ENCODE data around the gene MINK1. TPM values are rescaled to one million over a fixed set of nuclear protein-coding genes. Genes with fewer than 3 reads are reported as not detected.

Gene MINK1
- total and polyA plus RNA-seq, 10 of the 15 experiments (the other 5 are each of a cell fraction or from before 2014, with no cell fraction given), result 0.08 to 55.6 (median 15.0) TPM

- no peak for TF ChIP-seq MLLT1 (IDR thresholded peaks at IDR 0.05)
- TF ChIP-seq SPI1 (IDR thresholded peaks at IDR 0.05; ENCODE audit: borderline replicate concordance, insufficient read depth, low read depth, low read length), result no peak
- no peak for TF ChIP-seq ETV6 (conservative IDR thresholded peaks at IDR 0.05 in 1 of 2, IDR thresholded peaks at IDR 0.05 in 1 of 2; ENCODE audit: borderline replicate concordance in 1 of 2, low read depth in 1 of 2)
- peak; percentile 22; the same call in 1 of the 2 replicates for TF ChIP-seq TAF1 (IDR thresholded peaks at IDR 0.05; ENCODE audit: borderline replicate concordance, low read depth, low read length)
- TF ChIP-seq SMC3 (IDR thresholded peaks at IDR 0.05; ENCODE audit: borderline replicate concordance, low read length), result peak; percentile 51; the same call in 1 of the 2 replicates
- no peak for TF ChIP-seq IRF3 (IDR thresholded peaks at IDR 0.05)
- no peak for TF ChIP-seq HDAC6 (IDR thresholded peaks at IDR 0.05; ENCODE audit: unreplicated experiment)
- peak; percentile 99 for TF ChIP-seq SMARCA5 (IDR thresholded peaks at IDR 0.05)
- TF ChIP-seq ATF7 (IDR thresholded peaks at IDR 0.05; ENCODE audit: low read depth), result peak; percentile 34; the same call in 1 of the 2 replicates
- TF ChIP-seq SKIL (IDR thresholded peaks at IDR 0.05; ENCODE audit: low read depth, poor library complexity, severe bottlenecking), result no peak
- TF ChIP-seq ZBTB40 (IDR thresholded peaks at IDR 0.05; ENCODE audit: borderline replicate concordance), result no peak
- no peak for TF ChIP-seq YY1 (IDR thresholded peaks at IDR 0.05; ENCODE audit: low read depth, low read length)
- TF ChIP-seq ASH2L (IDR thresholded peaks at IDR 0.05; ENCODE audit: borderline replicate concordance, low read depth), result no peak
- TF ChIP-seq HDGF (IDR thresholded peaks at IDR 0.05), result no peak
- no peak for TF ChIP-seq RELB (IDR thresholded peaks at IDR 0.05; ENCODE audit: low read depth)
- peak; percentile 40; the same call in 1 of the 2 replicates for TF ChIP-seq ZSCAN29 (IDR thresholded peaks at IDR 0.05)
- peak; percentile 57 for TF ChIP-seq MXI1 (IDR thresholded peaks at IDR 0.05; ENCODE audit: low read depth, low read length)
- 0 out of 2 replicates have a peak, but pooled peaks have one; percentile 24 for TF ChIP-seq MEF2A (IDR thresholded peaks at IDR 0.05; ENCODE audit: insufficient read depth, low read depth, low read length)
These were observed 43.0 kb upstream of the MINK1 start (continued) for GRCh38 chr17:4789951-4790704.
